ENCODE data around the gene PRMT6.

DNA sequence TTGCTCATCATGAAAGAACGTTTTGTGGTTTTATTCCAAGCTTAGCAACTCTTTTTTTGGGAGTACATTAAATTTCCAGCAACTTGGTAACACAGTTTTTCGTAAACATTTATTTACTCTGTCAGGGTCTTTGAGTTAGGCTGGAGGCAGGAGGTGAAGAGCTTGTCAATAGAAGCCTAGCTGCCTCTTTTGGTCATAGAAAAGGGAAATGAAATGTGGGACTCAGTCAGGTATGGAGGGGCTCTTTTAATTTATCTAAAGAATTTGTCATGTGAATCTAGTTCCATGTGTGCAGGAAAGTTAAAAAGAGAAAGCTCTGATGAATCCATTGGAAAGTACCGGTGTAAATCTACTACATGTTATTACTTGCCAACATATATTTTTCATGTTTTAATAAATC is 45.9 kb upstream of the PRMT6 start:
- TF ChIP-seq, protein P1, sequence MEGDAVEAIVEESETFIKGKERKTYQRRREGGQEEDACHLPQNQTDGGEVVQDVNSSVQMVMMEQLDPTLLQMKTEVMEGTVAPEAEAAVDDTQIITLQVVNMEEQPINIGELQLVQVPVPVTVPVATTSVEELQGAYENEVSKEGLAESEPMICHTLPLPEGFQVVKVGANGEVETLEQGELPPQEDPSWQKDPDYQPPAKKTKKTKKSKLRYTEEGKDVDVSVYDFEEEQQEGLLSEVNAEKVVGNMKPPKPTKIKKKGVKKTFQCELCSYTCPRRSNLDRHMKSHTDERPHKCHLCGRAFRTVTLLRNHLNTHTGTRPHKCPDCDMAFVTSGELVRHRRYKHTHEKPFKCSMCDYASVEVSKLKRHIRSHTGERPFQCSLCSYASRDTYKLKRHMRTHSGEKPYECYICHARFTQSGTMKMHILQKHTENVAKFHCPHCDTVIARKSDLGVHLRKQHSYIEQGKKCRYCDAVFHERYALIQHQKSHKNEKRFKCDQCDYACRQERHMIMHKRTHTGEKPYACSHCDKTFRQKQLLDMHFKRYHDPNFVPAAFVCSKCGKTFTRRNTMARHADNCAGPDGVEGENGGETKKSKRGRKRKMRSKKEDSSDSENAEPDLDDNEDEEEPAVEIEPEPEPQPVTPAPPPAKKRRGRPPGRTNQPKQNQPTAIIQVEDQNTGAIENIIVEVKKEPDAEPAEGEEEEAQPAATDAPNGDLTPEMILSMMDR (IDR thresholded peaks at IDR 0.05 in 8 of 11, conservative IDR thresholded peaks at IDR 0.05 in 3 of 11) = no peak
- TF ChIP-seq POLR2A (IDR thresholded peaks at IDR 0.05) (no peak), POLR2AphosphoS5 (IDR thresholded peaks at IDR 0.05) (no peak)

All from spleen (tissue), 7 donors.